Rectal smooth muscle tissue (tissue), 1 donor: ENCODE measurements around the gene KRT4.

Experiments
- H3K27ac ChIP-seq: one replicate; pipeline ENCODE4 v1.7.0; 2013; ENCODE audit warnings: low read depth, low read length, inconsistent platforms
- H3K27me3 ChIP-seq: one replicate; pipeline ENCODE4 v1.7.0; 2013; ENCODE audit warnings: low read length; ENCODE audit not compliant: control insufficient read depth, insufficient read depth
- H3K36me3 ChIP-seq: one replicate; pipeline ENCODE4 v1.7.0; 2013; ENCODE audit warnings: low read length; ENCODE audit not compliant: control insufficient read depth, insufficient read depth
- H3K4me1 ChIP-seq: one replicate; pipeline ENCODE4 v1.7.0; 2013; ENCODE audit warnings: low read length; ENCODE audit not compliant: control insufficient read depth, insufficient read depth
- H3K4me3 ChIP-seq: one replicate; pipeline ENCODE4 v1.7.0; 2013; ENCODE audit warnings: low read length
- H3K9ac ChIP-seq: one replicate; pipeline ENCODE4 v1.7.0; 2013; ENCODE audit warnings: low read length

Gene KRT4

DNA sequence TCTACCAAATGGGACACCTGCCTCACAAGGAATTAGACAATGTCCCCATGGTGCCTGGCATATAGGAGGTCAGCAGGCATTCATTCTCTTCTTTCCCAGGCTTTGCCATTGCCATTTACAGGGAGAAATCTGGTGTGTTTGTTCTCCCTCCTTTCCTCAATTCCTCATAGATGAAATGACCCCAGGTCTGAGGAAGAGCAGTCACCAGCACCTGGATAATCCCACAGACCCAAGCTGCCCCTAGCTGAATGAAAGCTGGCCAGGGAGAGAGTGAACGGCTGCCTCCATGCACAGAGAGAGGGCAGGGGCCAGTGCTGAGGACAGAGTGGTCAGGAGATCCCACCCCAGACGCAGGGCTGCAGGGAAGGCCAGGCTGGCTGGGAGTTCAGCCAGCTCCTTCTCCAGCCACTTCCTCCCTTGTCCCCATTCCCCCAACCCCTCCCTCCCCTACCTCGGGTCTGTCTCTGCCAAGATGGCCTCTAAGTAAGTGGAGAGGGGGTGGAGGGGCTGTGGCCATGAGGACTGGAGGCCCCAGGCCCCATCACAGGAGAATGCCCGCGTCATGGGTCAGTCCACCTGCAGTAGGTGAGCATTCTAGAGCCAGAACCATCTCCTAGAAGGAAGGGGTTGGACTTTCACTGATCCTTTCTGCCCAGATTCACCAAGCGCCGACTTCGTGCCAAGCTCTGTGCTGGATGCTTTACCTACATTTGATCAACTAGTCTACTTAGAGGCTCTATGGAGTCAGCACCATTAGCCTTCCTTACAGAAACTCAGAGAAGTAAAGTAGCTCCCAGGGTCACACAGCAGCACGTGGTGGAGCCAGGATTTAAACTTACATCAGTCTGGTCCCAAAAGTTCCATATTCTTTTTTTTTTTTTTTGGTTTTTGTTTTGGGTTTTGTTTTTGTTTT, 2.0 kb upstream of the KRT4 start:
- Histone ChIP-seq H3K4me3 (no peak overlapping the region), H3K27ac (no peak overlapping the region), H3K27me3 (no peaks in the 10 kb centered on the region), H3K9ac (no peak overlapping the region), H3K36me3 (no peaks in the 10 kb centered on the region), H3K4me1 (no peaks in the 10 kb centered on the region)

- Histone ChIP-seq H3K9ac (no peak overlapping the region), H3K4me3 (no peak overlapping the region), H3K27ac (no peak overlapping the region), H3K36me3 (no peaks in the 10 kb centered on the region), H3K27me3 (no peaks in the 10 kb centered on the region), H3K4me1 (no peaks in the 10 kb centered on the region)
Observed at GRCh38 chr12:52815161-52815560, 1.2 kb upstream of the KRT4 start.

DNA sequence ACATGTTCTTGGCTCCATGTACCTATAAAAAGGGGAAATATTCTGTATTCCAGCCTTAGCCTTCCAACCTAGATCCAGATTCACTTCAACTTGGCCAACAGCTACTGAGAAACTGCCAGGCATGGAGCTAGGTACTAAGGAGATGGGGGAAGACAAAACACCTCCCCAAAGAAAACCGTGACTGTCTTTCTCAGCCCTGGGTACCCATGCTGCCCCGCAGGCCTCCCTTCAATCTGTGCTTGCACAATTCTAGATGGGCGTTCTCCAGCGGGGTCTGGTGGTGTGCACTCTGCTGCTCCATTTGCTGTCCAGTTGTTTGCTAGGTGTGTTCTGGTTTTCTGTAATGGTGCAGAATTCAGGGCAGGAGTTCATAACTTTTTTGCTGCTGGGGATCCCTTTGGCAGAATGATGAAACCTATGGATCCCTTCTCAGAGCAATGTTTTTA, 817 bp upstream of the KRT4 start:
- Histone ChIP-seq H3K4me3 (no peak overlapping the region), H3K4me1 (no peaks in the 10 kb centered on the region), H3K27ac (no peak overlapping the region), H3K27me3 (no peaks in the 10 kb centered on the region), H3K9ac (no peak overlapping the region), H3K36me3 (no peaks in the 10 kb centered on the region)

DNA sequence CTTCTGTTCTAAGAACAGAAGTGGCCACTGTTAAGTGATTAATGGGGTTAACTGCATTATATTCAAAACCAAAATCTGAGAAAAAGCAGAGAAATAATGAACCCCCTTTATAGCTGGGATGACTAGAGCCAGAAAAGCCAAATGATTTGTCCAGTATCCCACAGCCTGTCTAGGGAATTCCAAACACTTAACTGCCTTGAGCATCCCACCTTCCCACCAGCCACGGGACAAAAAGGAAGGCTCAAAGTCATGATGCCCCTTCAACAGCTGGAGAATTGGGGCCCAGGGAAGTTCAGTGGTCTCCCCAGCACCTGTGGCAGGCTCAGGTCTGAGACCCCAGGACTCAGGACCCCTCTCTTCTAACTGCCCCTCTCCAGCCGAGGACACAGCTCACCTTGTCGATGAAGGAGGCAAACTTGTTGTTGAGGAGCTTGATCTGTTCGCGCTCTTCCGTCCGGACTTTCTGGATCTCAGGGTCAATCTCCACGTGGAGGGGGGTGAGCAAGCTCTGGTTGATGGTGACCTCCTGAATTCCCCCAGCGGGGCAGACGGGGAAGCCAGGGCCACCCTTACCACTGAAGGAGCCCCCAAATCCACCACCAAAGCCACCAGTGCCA, 605 bp downstream of the KRT4 start:
- no peaks in the 10 kb centered on the region for H3K36me3 ChIP-seq
- no peaks in the 10 kb centered on the region for H3K4me1 ChIP-seq
- H3K4me3 ChIP-seq: no peak overlapping the region
- H3K27ac ChIP-seq: no peak overlapping the region
- no peaks in the 10 kb centered on the region for H3K27me3 ChIP-seq
- H3K9ac ChIP-seq: no peak overlapping the region

GRCh38 chr12:52812749-52813148, 1.2 kb downstream of the KRT4 start:
- Histone ChIP-seq H3K9ac (no peak overlapping the region), H3K36me3 (no peaks in the 10 kb centered on the region), H3K27me3 (no peaks in the 10 kb centered on the region), H3K27ac (no peak overlapping the region), H3K4me3 (no peak overlapping the region), H3K4me1 (no peaks in the 10 kb centered on the region)

GRCh38 chr12:52812073-52812400, 1.9 kb downstream of the KRT4 start:
- Histone ChIP-seq H3K9ac (no peak overlapping the region), H3K27ac (no peak overlapping the region), H3K36me3 (no peaks in the 10 kb centered on the region), H3K27me3 (no peaks in the 10 kb centered on the region), H3K4me1 (no peaks in the 10 kb centered on the region), H3K4me3 (no peak overlapping the region)

GRCh38 chr12:52811191-52812072, 2.5 kb downstream of the KRT4 start:
- H3K27ac ChIP-seq: no peak overlapping the region
- H3K4me1 ChIP-seq: no peaks in the 10 kb centered on the region
- H3K36me3 ChIP-seq: no peaks in the 10 kb centered on the region
- H3K9ac ChIP-seq: no peak overlapping the region
- no peaks in the 10 kb centered on the region for H3K27me3 ChIP-seq
- no peak overlapping the region for H3K4me3 ChIP-seq

DNA sequence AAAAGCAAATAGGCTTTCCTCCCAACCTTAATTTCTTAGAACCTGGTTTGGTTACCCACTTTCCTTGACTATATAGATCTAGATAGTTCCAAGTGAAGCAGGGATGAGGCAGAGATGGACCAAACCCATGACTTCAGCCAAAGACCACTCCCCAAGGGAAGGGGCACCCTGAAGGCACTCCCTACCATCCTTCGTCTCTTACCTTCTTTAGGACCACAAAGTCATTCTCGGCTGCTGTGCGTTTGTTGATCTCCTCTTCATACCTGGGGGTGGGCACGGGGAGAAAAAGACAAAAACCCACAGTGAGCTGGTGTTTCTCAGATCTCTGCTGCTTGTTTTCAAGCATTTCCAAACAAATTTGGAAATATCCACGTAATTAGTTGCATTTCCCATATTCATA, 3.4 kb downstream of the KRT4 start:
- Histone ChIP-seq H3K9ac (no peak overlapping the region), H3K4me3 (no peak overlapping the region), H3K4me1 (no peaks in the 10 kb centered on the region), H3K27ac (no peak overlapping the region), H3K27me3 (no peaks in the 10 kb centered on the region), H3K36me3 (no peaks in the 10 kb centered on the region)

- Histone ChIP-seq H3K4me1 (no peaks in the 10 kb centered on the region), H3K27me3 (no peaks in the 10 kb centered on the region), H3K36me3 (no peaks in the 10 kb centered on the region)
Observed at GRCh38 chr12:52809166-52809565, 4.8 kb downstream of the KRT4 start.

DNA sequence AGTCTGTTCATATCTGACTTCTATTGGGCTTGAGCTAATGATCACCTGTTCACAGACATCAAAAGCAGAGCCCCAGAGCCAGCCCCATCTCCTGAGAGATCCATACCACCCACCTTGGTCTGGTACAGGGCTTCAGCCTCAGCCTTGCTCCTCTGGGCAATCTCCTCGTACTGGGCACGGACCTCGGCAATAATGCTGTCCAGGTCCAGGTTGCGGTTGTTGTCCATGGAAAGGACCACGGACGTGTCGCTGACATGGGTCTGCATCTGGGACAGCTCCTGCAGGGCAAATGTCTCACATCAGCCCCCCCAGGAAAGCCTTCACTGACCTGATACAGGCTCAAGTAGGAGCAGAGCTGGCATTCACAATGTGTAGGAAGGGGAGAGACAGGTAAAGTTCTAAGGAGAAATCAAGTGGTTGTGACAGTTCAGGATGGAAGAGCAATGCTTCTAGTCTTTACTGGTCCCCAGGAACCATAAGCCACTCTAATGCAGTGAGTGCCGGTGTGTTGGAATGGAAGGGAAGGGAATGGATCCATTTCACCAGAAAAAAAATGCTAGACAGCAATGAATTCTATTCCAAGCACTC, 5.2 kb downstream of the KRT4 start:
- H3K27ac ChIP-seq: no peak overlapping the region
- H3K9ac ChIP-seq: no peak overlapping the region

More at GRCh38 chr12:52809166-52809565, 4.8 kb downstream of the KRT4 start:
- no peak overlapping the region for H3K9ac ChIP-seq
- H3K4me3 ChIP-seq: no peak overlapping the region
- H3K27ac ChIP-seq: no peak overlapping the region

DNA sequence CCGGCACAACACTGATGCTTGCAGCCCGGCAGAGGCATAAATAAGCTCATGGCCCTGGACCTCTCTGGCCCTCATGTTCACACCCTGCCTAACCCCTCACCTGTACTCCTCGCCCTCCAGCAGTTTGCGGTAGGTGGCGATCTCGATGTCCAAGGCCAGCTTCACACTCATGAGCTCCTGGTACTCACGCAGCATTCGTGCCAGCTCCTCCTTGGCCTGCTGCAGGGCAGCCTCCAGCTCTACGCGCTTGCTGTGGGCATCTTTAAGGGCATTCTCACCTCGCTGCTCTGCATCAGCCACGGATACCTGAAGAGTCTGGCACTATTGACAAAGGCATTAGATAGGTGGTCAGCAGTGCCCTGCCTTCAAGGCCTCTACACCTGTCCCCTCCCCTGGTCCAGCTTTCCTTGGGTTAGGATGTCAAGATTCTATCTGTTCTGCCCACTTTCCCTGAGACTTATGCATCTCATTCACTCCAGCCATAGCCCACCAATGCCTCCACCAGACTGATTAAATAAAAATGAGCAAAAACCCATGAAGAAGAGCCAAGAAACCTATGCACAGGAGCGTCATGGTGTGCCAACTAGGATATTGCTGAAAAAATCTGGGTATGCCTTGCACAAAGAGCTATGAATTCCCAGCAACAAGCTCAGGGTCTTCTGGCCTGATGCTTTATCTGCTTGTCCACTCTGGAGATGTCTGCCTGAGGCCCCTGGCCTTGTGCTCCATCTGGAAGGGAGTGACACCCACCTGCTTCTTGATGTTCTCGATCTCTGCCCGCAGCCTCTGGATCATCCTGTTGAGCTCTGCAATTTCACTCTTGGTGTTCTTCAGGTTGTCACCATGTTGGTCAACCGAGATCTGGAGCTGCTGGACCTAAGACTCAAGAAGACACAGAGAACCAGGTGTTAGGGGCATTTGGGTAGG, 6.1 kb downstream of the KRT4 start:
- Histone ChIP-seq H3K27me3 (no peaks in the 10 kb centered on the region), H3K4me3 (no peak overlapping the region), H3K36me3 (no peaks in the 10 kb centered on the region), H3K9ac (no peak overlapping the region), H3K4me1 (no peaks in the 10 kb centered on the region), H3K27ac (no peak overlapping the region)

More for the DNA sequence above, 5.2 kb downstream of the KRT4 start:
- H3K36me3 ChIP-seq: no peaks in the 10 kb centered on the region
- H3K4me1 ChIP-seq: no peaks in the 10 kb centered on the region
- no peaks in the 10 kb centered on the region for H3K27me3 ChIP-seq
- H3K4me3 ChIP-seq: no peak overlapping the region
